ENCODE results near the gene TRIO.

TRIO gene

DNA sequence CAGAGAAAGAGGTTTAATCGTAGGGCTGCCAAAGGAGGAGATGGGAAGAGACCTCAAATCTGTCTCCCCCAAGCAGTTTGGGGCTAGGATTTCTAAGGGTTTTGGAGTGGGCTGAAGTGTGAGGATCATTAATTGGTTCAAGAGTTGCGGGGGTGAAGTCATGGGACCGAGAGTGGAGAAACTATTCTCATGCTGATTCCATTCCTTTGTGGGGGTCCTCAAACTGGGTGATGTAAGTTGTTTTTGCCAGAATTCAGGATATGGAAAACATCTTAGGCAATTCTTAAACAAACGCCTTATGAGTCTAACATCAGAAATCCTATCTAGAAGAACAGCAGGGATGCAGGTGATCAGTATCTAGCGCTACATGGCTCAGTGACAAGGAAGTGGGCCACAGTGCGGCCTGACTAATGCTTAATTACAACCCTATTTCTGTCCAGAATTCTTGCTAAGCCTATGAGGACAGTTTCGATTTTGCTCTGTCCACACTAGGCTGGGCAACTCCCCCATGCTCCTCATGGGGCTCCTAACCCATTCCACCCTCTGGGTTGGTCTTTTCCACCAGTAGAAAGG is 27.7 kb upstream of the TRIO start (continued):
- TF ChIP-seq, protein P1, sequence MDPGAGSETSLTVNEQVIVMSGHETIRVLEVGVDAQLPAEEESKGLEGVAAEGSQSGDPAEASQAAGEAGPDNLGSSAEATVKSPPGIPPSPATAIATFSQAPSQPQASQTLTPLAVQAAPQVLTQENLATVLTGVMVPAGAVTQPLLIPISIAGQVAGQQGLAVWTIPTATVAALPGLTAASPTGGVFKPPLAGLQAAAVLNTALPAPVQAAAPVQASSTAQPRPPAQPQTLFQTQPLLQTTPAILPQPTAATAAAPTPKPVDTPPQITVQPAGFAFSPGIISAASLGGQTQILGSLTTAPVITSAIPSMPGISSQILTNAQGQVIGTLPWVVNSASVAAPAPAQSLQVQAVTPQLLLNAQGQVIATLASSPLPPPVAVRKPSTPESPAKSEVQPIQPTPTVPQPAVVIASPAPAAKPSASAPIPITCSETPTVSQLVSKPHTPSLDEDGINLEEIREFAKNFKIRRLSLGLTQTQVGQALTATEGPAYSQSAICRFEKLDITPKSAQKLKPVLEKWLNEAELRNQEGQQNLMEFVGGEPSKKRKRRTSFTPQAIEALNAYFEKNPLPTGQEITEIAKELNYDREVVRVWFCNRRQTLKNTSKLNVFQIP (CRISPR knock-in tag; IDR thresholded peaks at IDR 0.05; ENCODE audit: borderline replicate concordance, low read depth), result no peak
- TF ChIP-seq, protein P2, sequence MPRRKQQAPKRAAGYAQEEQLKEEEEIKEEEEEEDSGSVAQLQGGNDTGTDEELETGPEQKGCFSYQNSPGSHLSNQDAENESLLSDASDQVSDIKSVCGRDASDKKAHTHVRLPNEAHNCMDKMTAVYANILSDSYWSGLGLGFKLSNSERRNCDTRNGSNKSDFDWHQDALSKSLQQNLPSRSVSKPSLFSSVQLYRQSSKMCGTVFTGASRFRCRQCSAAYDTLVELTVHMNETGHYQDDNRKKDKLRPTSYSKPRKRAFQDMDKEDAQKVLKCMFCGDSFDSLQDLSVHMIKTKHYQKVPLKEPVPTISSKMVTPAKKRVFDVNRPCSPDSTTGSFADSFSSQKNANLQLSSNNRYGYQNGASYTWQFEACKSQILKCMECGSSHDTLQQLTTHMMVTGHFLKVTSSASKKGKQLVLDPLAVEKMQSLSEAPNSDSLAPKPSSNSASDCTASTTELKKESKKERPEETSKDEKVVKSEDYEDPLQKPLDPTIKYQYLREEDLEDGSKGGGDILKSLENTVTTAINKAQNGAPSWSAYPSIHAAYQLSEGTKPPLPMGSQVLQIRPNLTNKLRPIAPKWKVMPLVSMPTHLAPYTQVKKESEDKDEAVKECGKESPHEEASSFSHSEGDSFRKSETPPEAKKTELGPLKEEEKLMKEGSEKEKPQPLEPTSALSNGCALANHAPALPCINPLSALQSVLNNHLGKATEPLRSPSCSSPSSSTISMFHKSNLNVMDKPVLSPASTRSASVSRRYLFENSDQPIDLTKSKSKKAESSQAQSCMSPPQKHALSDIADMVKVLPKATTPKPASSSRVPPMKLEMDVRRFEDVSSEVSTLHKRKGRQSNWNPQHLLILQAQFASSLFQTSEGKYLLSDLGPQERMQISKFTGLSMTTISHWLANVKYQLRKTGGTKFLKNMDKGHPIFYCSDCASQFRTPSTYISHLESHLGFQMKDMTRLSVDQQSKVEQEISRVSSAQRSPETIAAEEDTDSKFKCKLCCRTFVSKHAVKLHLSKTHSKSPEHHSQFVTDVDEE (CRISPR knock-in tag; IDR thresholded peaks at IDR 0.05), result no peak
- TF ChIP-seq RARB (CRISPR knock-in tag; IDR thresholded peaks at IDR 0.05) (no peak), ARNTL (CRISPR knock-in tag; IDR thresholded peaks at IDR 0.05; ENCODE audit: borderline replicate concordance, low read depth) (no peak), TOX (CRISPR knock-in tag; IDR thresholded peaks at IDR 0.05; ENCODE audit: borderline replicate concordance) (no peak)

DNA sequence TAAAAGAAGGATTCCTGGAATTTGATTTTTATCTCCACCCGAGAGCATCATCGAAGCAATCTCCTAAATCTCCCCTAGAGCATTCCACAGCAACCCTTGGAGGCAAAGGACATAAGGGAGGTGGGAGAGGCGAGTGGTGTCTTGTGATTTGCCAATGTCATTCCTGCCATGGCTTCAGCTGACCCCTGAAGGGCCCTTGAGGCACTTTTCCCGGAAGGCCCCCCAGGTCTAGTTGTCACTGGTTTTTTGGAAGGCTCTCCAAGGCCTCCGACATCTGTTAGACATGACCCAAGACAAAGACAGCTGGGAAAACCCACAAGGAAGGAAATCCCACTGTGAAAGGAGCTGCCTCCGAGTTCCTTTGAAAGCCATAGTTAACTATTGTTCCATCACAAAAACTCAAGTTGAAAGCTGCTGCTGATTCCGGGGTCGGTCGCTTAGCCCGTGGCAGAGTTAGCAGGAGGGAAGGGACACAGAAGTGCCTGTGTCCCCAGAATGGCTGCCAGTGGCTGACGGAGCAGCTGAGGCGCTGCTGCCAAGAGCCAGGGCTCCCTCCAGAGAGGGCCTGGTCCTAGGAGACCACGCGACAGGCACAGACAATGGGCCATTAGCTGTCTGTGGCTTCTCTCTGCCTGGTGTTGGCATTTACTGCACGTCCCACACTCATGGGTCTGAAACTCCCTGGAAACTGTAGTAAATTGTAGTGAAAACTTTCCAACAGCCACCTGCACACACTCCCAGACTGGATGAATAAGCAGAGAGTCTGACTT is 24.4 kb upstream of the TRIO start:
- TF ChIP-seq RARB (CRISPR knock-in tag; IDR thresholded peaks at IDR 0.05), result no peak

DNA sequence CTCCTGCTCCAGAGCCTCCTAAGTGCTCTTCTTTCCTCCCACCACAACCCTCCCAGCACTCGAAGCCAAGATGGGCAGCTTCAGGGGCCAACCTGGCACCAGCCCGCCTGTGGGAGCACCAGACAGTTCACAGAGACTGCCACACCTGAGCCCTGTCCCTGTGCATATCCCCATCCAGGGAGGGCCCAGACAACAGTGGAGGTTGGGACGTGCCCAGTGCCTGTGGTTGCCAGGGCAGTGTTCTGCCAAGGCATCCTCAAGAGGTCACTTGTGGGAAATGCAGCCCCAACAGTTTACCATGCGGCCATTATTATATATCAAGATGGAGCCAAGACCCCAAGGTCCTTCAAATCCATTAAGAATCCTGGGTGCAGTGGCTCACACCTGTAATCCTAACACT is 23.0 kb upstream of the TRIO start:
- TF ChIP-seq, protein P3, sequence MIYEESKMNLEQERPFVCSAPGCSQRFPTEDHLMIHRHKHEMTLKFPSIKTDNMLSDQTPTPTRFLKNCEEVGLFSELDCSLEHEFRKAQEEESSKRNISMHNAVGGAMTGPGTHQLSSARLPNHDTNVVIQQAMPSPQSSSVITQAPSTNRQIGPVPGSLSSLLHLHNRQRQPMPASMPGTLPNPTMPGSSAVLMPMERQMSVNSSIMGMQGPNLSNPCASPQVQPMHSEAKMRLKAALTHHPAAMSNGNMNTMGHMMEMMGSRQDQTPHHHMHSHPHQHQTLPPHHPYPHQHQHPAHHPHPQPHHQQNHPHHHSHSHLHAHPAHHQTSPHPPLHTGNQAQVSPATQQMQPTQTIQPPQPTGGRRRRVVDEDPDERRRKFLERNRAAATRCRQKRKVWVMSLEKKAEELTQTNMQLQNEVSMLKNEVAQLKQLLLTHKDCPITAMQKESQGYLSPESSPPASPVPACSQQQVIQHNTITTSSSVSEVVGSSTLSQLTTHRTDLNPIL (CRISPR knock-in tag; IDR thresholded peaks at IDR 0.05; ENCODE audit: low read depth), result no peak
- TF ChIP-seq ISL1 (CRISPR knock-in tag; IDR thresholded peaks at IDR 0.05), result no peak
- TF ChIP-seq, protein P4, sequence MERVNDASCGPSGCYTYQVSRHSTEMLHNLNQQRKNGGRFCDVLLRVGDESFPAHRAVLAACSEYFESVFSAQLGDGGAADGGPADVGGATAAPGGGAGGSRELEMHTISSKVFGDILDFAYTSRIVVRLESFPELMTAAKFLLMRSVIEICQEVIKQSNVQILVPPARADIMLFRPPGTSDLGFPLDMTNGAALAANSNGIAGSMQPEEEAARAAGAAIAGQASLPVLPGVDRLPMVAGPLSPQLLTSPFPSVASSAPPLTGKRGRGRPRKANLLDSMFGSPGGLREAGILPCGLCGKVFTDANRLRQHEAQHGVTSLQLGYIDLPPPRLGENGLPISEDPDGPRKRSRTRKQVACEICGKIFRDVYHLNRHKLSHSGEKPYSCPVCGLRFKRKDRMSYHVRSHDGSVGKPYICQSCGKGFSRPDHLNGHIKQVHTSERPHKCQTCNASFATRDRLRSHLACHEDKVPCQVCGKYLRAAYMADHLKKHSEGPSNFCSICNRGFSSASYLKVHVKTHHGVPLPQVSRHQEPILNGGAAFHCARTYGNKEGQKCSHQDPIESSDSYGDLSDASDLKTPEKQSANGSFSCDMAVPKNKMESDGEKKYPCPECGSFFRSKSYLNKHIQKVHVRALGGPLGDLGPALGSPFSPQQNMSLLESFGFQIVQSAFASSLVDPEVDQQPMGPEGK (CRISPR knock-in tag; IDR thresholded peaks at IDR 0.05; ENCODE audit: borderline replicate concordance), result no peak
- TF ChIP-seq RARB (CRISPR knock-in tag; IDR thresholded peaks at IDR 0.05), result no peak
- TF ChIP-seq ESRRG (CRISPR knock-in tag; IDR thresholded peaks at IDR 0.05), result no peak
- no peak for ATAC-seq

More for the DNA sequence above, 24.4 kb upstream of the TRIO start:
- no peak for ATAC-seq

DNA sequence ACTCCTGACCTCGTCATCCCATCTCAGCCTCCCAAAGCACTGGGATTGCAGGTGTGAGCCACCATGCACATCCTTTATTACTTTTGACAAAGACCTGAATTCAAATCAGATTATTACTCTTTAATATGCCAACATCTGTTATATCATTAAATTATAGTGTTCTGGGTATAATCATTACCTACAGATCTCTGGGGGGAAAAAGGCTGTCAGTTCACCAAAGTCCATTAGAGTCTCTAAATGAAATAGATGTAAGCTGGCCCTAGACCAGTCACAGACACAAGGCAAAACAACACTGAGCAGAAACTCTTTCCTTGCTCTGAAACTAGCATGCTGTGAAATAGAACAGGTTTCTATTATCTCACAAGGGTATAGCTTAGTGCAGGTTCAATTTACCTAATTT is 21.6 kb upstream of the TRIO start:
- peak; percentile 42; the same call in 1 of the 3 replicates for ATAC-seq
- TF ChIP-seq TCF4 (CRISPR knock-in tag; IDR thresholded peaks at IDR 0.05; ENCODE audit: borderline replicate concordance) (peak; percentile 45; the same call in 1 of the 2 replicates), OSR1 (CRISPR knock-in tag; IDR thresholded peaks at IDR 0.05) (no peak)

DNA sequence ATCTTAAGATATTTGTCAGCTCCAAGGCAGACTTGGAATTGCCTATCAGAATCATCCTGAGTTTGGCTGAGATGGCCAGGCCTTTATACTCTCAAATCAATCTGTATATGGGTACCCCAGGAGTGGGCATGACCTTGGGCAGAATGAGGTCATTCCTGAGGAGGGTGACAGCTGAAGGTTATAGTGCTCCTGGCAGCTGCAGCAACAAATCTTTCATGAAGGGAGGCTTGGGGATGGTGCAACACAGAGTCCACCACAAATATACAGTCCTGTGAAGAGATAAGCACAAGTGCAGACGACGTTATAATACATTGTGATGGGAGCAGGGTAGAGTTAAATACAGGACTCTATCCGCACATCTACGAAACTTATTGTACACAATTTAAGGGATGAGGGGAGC is 21.1 kb upstream of the TRIO start:
- no peak for ATAC-seq
- TF ChIP-seq TOX (CRISPR knock-in tag; IDR thresholded peaks at IDR 0.05; ENCODE audit: borderline replicate concordance) (no peak), ZNF70 (CRISPR knock-in tag; IDR thresholded peaks at IDR 0.05) (no peak)
- TF ChIP-seq, protein P1 (CRISPR knock-in tag; IDR thresholded peaks at IDR 0.05; ENCODE audit: borderline replicate concordance, low read depth), result no peak

DNA sequence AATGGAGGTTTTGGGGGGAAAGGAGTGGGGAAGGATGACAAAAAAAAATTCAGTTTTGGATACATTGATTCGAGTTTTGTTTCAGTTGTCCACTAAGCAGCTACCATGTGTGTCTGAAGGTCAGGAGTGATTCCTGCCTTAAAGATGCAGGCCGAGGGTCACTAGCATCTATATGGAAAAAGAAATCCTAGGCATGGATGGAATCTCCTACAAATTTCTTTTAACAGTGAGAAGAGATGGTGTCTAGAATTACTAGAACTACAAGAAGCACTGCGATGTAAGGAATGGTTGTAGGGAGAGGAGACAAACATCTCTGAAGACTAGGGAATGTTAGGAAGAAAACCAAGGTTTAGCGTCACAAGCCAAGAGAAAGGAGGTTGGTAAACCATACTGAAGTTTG is 19.6 kb upstream of the TRIO start:
- ATAC-seq, result no peak
- TF ChIP-seq, protein P1 (CRISPR knock-in tag; IDR thresholded peaks at IDR 0.05; ENCODE audit: borderline replicate concordance, low read depth), result no peak
- no peak for TF ChIP-seq ESRRG (CRISPR knock-in tag; IDR thresholded peaks at IDR 0.05)
- no peak for TF ChIP-seq ZFP3 (CRISPR knock-in tag; IDR thresholded peaks at IDR 0.05)
- no peak for TF ChIP-seq ARNTL (CRISPR knock-in tag; IDR thresholded peaks at IDR 0.05; ENCODE audit: borderline replicate concordance, low read depth)
- no peak for TF ChIP-seq ZNF70 (CRISPR knock-in tag; IDR thresholded peaks at IDR 0.05)
- TF ChIP-seq RARB (CRISPR knock-in tag; IDR thresholded peaks at IDR 0.05), result no peak
- TF ChIP-seq PPARA (CRISPR knock-in tag; IDR thresholded peaks at IDR 0.05; ENCODE audit: borderline replicate concordance), result no peak
- TF ChIP-seq ISL1 (CRISPR knock-in tag; IDR thresholded peaks at IDR 0.05), result no peak
- no peak for TF ChIP-seq CSDC2 (CRISPR knock-in tag; IDR thresholded peaks at IDR 0.05)
- TF ChIP-seq, protein P5, sequence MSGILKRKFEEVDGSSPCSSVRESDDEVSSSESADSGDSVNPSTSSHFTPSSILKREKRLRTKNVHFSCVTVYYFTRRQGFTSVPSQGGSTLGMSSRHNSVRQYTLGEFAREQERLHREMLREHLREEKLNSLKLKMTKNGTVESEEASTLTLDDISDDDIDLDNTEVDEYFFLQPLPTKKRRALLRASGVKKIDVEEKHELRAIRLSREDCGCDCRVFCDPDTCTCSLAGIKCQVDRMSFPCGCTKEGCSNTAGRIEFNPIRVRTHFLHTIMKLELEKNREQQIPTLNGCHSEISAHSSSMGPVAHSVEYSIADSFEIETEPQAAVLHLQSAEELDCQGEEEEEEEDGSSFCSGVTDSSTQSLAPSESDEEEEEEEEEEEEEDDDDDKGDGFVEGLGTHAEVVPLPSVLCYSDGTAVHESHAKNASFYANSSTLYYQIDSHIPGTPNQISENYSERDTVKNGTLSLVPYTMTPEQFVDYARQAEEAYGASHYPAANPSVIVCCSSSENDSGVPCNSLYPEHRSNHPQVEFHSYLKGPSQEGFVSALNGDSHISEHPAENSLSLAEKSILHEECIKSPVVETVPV (CRISPR knock-in tag; IDR thresholded peaks at IDR 0.05), result no peak
- no peak for TF ChIP-seq ZC3H10 (CRISPR knock-in tag; IDR thresholded peaks at IDR 0.05)
- TF ChIP-seq ZNF8 (CRISPR knock-in tag; IDR thresholded peaks at IDR 0.05), result no peak
